Stimulated activated CD4-positive, alpha-beta T cell treated with anti-CD3 and anti-CD28 coated beads, Interleukin-2, amount 100 ng/mL, for 48 hours (primary cell): Measurements from ENCODE around the gene DSC2.
"Not testable (repeated sequence)": the region's sequence is repeated elsewhere in the genome, so short reads cannot be mapped to it uniquely, and the experiment has no call there.

Experiments used
- DNase-seq, 2 donors: peaks; one replicate each; pipeline ENCODE4 v3.0.0-alpha.2; 2020

The DSC2 gene

GRCh38 chr18:31042084-31042405, 60.2 kb downstream of the DSC2 start:
- no peak for DNase-seq

GRCh38 chr18:31041271-31042083, 60.7 kb downstream of the DSC2 start:
- no peak for DNase-seq

- no peak for DNase-seq
Observed at GRCh38 chr18:31040686-31041270, 61.4 kb downstream of the DSC2 start.

- DNase-seq: no peak
Observed at GRCh38 chr18:31039426-31039825, 62.8 kb downstream of the DSC2 start.

- not testable (repeated sequence) for DNase-seq
Observed at GRCh38 chr18:31037686-31038085, 64.5 kb downstream of the DSC2 start.

GRCh38 chr18:31034541-31034940, 67.7 kb downstream of the DSC2 start:
- DNase-seq: no peak

- DNase-seq: no peak
Observed at GRCh38 chr18:31030574-31031278, 71.5 kb downstream of the DSC2 start.

GRCh38 chr18:31015715-31016434, 86.3 kb downstream of the DSC2 start:
- DNase-seq: no peak

GRCh38 chr18:31011455-31011854, 90.8 kb downstream of the DSC2 start:
- not testable (repeated sequence) for DNase-seq

- DNase-seq: no peak
Observed at GRCh38 chr18:31010601-31011000, 91.6 kb downstream of the DSC2 start.
